Measurements from ENCODE around the gene ATP9A.
"Not testable (repeated sequence)": the region's sequence is repeated elsewhere in the genome, so short reads cannot be mapped to it uniquely, and the experiment has no call there.

The ATP9A gene

GRCh38 chr20:51691703-51692102 is 76.5 kb downstream of the ATP9A start:
- no peak for DNase-seq

- DNase-seq = no peak
Observed at GRCh38 chr20:51688600-51689244, 79.5 kb downstream of the ATP9A start.

- DNase-seq = no peak
Observed at GRCh38 chr20:51687630-51688029, 80.6 kb downstream of the ATP9A start.

- no peak for DNase-seq
Observed at GRCh38 chr20:51687108-51687507, 81.1 kb downstream of the ATP9A start.

GRCh38 chr20:51685494-51685893 is 82.7 kb downstream of the ATP9A start:
- DNase-seq = not testable (repeated sequence)

- DNase-seq = no peak
Observed at GRCh38 chr20:51680067-51680749, 88.0 kb downstream of the ATP9A start.

- no peak for DNase-seq
Observed at GRCh38 chr20:51679254-51679921, 88.8 kb downstream of the ATP9A start.

GRCh38 chr20:51678026-51678697 is 90.0 kb downstream of the ATP9A start:
- DNase-seq = no peak

- no peak for DNase-seq
Observed at GRCh38 chr20:51668947-51669346, 99.2 kb downstream of the ATP9A start.

GRCh38 chr20:51668515-51668914 is 99.7 kb downstream of the ATP9A start:
- no peak for DNase-seq

- no peak for DNase-seq
Observed at GRCh38 chr20:51667491-51667890, 100.7 kb downstream of the ATP9A start.

GRCh38 chr20:51667002-51667408 is 101.2 kb downstream of the ATP9A start:
- no peak for DNase-seq

GRCh38 chr20:51666126-51666525 is 102.1 kb downstream of the ATP9A start:
- no peak for DNase-seq

GRCh38 chr20:51665543-51666118 is 102.6 kb downstream of the ATP9A start:
- no peak for DNase-seq

GRCh38 chr20:51661609-51662178 is 106.5 kb downstream of the ATP9A start:
- DNase-seq = peak; percentile 3

GRCh38 chr20:51660672-51661608 is 107.2 kb downstream of the ATP9A start:
- no peak for DNase-seq

- DNase-seq = no peak
Observed at GRCh38 chr20:51659491-51660050, 108.6 kb downstream of the ATP9A start.

- no peak for DNase-seq
Observed at GRCh38 chr20:51656726-51657260, 111.4 kb downstream of the ATP9A start.

GRCh38 chr20:51656089-51656488 is 112.1 kb downstream of the ATP9A start:
- DNase-seq = not testable (repeated sequence)

GRCh38 chr20:51654495-51654894 is 113.7 kb downstream of the ATP9A start:
- no peak for DNase-seq

GRCh38 chr20:51654060-51654459 is 114.1 kb downstream of the ATP9A start:
- no peak for DNase-seq
